A673 (cell line): ENCODE data around the gene AFAP1. TPM values are rescaled to one million over a fixed set of nuclear protein-coding genes. Genes with fewer than 3 reads are reported as not detected.

Source experiments
- BruUV-seq: library from RNA; stranded (reverse); fragments of 400-500 nt; replicated peaks from 2 replicates; lab custom pipeline; 2021; lab: Mats Ljungman, UMichigan
- CTCF ChIA-PET: fragments of 300-600 bp; sonication (Branson Sonifier 250); formaldehyde crosslinking; loops from one replicate; lab custom pipeline; 2022; ENCODE audit warnings: antibody characterized with exemption; lab: Charles Lee
- POLR2A ChIA-PET: fragments of 300-600 bp; sonication (Branson Sonifier 250); formaldehyde crosslinking; loops from one replicate; lab custom pipeline; 2022; ENCODE audit warnings: antibody characterized with exemption; ENCODE audit not compliant: low non-redundant PET; lab: Charles Lee
- DNase-seq: peaks from one replicate; pipeline ENCODE4 v3.0.0-alpha.2; 2015; ENCODE audit warnings: low spot score
- H3K27ac ChIP-seq: fragments of 200-600 bp; sonication (generic); 2 replicates; pipeline ENCODE4 v1.5.1; 2016; ENCODE audit warnings: mixed run types, low read depth, mild to moderate bottlenecking, mixed read lengths, antibody characterized with exemption, low read length; ENCODE audit not compliant: poor library complexity, severe bottlenecking
- H3K27me3 ChIP-seq: fragments of 200-600 bp; sonication (generic); replicated peaks from 2 replicates; pipeline ENCODE4 v1.6.1; 2017; ENCODE audit warnings: mixed run types, low read depth, mild to moderate bottlenecking, mixed read lengths, antibody characterized with exemption, low read length; ENCODE audit not compliant: insufficient read depth, poor library complexity
- H3K36me3 ChIP-seq: fragments of 200-600 bp; sonication (generic); 2 replicates; pipeline ENCODE4 v1.6.1; 2016; ENCODE audit warnings: mixed run types, mild to moderate bottlenecking, mixed read lengths, antibody characterized with exemption, low read length; ENCODE audit not compliant: insufficient read depth, poor library complexity, severe bottlenecking
- H3K4me1 ChIP-seq: fragments of 200-600 bp; sonication (generic); 2 replicates; pipeline ENCODE4 v1.6.1; 2017; ENCODE audit warnings: mixed run types, mild to moderate bottlenecking, mixed read lengths, antibody characterized with exemption, low read length; ENCODE audit not compliant: insufficient read depth, poor library complexity, severe bottlenecking
- H3K4me3 ChIP-seq: fragments of 200-600 bp; sonication (generic); 2 replicates; pipeline ENCODE4 v1.5.1; 2016; ENCODE audit warnings: low read depth, mixed run types, mild to moderate bottlenecking, mixed read lengths, low read length; ENCODE audit not compliant: poor library complexity, severe bottlenecking
- H3K9me3 ChIP-seq: fragments of 200-600 bp; sonication (generic); 2 replicates; pipeline ENCODE4 v1.6.1; 2016; ENCODE audit warnings: mixed run types, low read depth, mild to moderate bottlenecking, mixed read lengths, antibody characterized with exemption, low read length; ENCODE audit not compliant: poor library complexity, severe bottlenecking
- EZH2 ChIP-seq: fragments of 200-600 bp; sonication (generic); IDR thresholded peaks from 2 replicates; pipeline ENCODE4 v1.6.1; 2017; ENCODE audit warnings: borderline replicate concordance, low read depth, mild to moderate bottlenecking, mixed read lengths, antibody characterized with exemption, low read length; ENCODE audit not compliant: poor library complexity, severe bottlenecking
- intact Hi-C: fragments of 100-400 bp; cut with micrococcal nuclease; formaldehyde crosslinking; loops from one replicate; pipeline ENCODE4 v1.10.0; 2022; ENCODE audit not compliant: unreplicated experiment
- total RNA-seq: library from RNA; stranded (reverse); gene quantifications from 2 replicates; pipeline ENCODE4 v1.2.3, GENCODE V29; 2021
- TF ChIP-seq, protein P1 (sequence below): fragments of 300-800, 200-600 bp; sonication (generic); conservative IDR thresholded peaks from 2 replicates; pipeline ENCODE4 v1.5.1; 2017; ENCODE audit warnings: low read depth, mild to moderate bottlenecking, antibody characterized with exemption, low read length, moderate library complexity, mixed read lengths

Gene AFAP1
- total RNA-seq, 1 experiment from 2014 or later = 42.6 TPM

DNA sequence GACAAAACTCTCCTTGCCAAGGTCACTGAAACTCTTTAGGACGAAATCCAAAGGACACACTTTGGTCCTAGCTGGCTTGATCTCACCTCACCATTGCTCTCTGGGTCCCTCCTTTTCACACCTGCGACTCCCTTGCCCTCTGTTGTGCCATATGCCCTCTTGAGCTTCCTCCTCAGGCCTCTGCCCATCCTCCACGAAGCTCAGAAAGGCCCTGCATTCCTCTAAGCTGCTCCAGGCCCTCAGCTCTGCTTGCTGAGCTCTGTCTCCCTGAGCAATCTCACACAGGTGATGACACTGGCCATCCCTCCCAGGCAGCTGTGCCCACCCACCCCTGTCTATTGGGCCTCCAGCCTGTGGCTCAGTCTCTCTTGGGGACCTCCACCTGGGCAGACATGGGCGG lies 10.1 kb upstream of the AFAP1 start:
- no peak overlapping the region for H3K4me3 ChIP-seq
- POLR2A ChIA-PET = no interaction called here
- H3K27me3 ChIP-seq = no peaks in the 10 kb centered on the region
- BruUV-seq = no TSS peak
- TF ChIP-seq, protein P1, sequence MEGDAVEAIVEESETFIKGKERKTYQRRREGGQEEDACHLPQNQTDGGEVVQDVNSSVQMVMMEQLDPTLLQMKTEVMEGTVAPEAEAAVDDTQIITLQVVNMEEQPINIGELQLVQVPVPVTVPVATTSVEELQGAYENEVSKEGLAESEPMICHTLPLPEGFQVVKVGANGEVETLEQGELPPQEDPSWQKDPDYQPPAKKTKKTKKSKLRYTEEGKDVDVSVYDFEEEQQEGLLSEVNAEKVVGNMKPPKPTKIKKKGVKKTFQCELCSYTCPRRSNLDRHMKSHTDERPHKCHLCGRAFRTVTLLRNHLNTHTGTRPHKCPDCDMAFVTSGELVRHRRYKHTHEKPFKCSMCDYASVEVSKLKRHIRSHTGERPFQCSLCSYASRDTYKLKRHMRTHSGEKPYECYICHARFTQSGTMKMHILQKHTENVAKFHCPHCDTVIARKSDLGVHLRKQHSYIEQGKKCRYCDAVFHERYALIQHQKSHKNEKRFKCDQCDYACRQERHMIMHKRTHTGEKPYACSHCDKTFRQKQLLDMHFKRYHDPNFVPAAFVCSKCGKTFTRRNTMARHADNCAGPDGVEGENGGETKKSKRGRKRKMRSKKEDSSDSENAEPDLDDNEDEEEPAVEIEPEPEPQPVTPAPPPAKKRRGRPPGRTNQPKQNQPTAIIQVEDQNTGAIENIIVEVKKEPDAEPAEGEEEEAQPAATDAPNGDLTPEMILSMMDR = no peak
- TF ChIP-seq EZH2 = no peak
- H3K36me3 ChIP-seq = no peaks in the 10 kb centered on the region
- no peak overlapping the region for H3K27ac ChIP-seq
- CTCF ChIA-PET = no interaction called here
- DNase-seq = no peak
- H3K9me3 ChIP-seq = no peaks in the 10 kb centered on the region
- no peaks in the 10 kb centered on the region for H3K4me1 ChIP-seq
- intact Hi-C loops = no loop called here

DNA sequence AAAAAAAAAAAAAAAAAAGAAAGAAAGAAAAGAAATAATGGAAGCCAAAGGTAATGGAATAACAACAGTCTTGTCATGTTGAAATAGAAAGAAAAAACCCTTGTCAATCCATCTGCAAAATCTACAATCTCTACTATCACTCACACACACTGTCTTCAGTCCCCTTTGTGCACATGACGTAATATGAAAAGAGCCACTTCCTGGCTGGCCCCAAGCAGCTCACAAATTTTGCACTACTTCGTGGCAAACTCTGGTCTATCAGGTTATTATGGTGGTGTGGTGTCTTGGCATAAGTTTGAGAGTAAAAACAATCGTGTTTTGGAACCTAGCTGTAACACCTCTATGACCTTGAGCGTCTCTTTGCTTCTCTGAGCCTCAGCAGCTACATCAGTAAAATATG lies 8.3 kb upstream of the AFAP1 start:
- ChIA-PET POLR2A (no interaction called here), CTCF (no interaction called here)
- H3K27ac ChIP-seq = no peak overlapping the region
- BruUV-seq = no TSS peak
- H3K4me1 ChIP-seq = no peaks in the 10 kb centered on the region
- H3K27me3 ChIP-seq = no peaks in the 10 kb centered on the region
- no peak for DNase-seq
- no peaks in the 10 kb centered on the region for H3K9me3 ChIP-seq
- intact Hi-C loops = no loop called here
- H3K4me3 ChIP-seq = no peak overlapping the region
- H3K36me3 ChIP-seq = no peaks in the 10 kb centered on the region
- TF ChIP-seq, protein P1 = no peak
- no peak for TF ChIP-seq EZH2

DNA sequence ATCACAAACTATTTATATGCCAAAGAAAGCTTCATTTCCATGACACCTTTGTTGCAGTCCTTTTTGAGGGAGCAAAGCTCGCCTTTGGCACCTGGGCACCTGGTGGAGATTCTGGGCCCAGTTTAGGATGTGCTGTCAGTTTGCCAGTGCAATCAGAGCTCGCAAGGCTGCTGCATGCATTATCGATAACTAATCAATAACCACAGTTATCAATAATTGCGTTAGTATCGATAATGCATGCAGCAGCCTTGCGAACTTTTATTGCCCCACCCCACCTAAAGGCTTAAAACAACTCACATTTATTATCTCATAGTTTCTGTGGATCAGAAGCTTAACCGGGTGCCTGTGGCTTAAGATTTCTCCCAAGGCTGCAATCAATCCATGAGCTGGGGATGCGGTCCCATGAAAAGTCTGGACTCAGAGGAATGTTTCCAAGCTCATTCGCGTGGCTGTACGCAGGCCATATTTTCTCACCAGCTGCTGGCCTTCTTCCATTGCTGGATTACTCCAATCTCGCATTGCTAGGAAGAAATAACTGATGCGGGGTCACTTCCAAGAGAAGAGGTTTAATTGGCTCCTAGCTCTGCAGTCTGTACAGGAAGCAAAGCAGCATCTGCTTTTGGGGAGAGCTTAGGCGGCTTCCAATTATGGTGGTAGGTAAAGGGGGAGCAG lies 6.2 kb upstream of the AFAP1 start:
- TF ChIP-seq EZH2 = no peak
- TF ChIP-seq, protein P1 = no peak
- Histone ChIP-seq H3K27me3 (no peaks in the 10 kb centered on the region), H3K36me3 (no peaks in the 10 kb centered on the region), H3K4me3 (no peak overlapping the region), H3K4me1 (no peaks in the 10 kb centered on the region), H3K9me3 (no peaks in the 10 kb centered on the region), H3K27ac (no peak overlapping the region)
- CTCF ChIA-PET = interaction anchor here (0.7 kb wide), 1 partner anchor 10 kb away, joined by 3 read pairs; no protein-coding TSS in a partner anchor
- BruUV-seq = no TSS peak
- no peak for DNase-seq
- intact Hi-C loops = no loop called here
- POLR2A ChIA-PET = interaction anchor here (0.7 kb wide), 1 partner anchor 13 kb away, joined by 8 read pairs; no protein-coding TSS in a partner anchor
